Lower lobe of right lung (tissue), 2 donors: Measurements from ENCODE around the gene LDHAL6B. TPM values are rescaled to one million over a fixed set of nuclear protein-coding genes. Genes with fewer than 3 reads are reported as not detected.

Source experiments
- ATAC-seq, 2 donors: fragments of 200-7000 bp; cut with Tn5 transposase; one replicate each; pipeline ENCODE4 v1.9.1; 2020 to 2022; ENCODE audit warnings: mild to moderate bottlenecking in 2 of 2, moderate library complexity in 2 of 2
- DNase-seq: peaks from one replicate; pipeline ENCODE4 v3.0.0-alpha.2; 2020
- H3K27ac ChIP-seq: fragments of 200-600 bp; one replicate; pipeline ENCODE4 v1.8.0; 2022
- H3K27me3 ChIP-seq: fragments of 200-600 bp; one replicate; pipeline ENCODE4 v1.8.0; 2022; ENCODE audit warnings: low read depth
- H3K36me3 ChIP-seq: fragments of 200-600 bp; one replicate; pipeline ENCODE4 v1.8.0; 2022; ENCODE audit warnings: mild to moderate bottlenecking
- H3K4me1 ChIP-seq: fragments of 200-600 bp; one replicate; pipeline ENCODE4 v1.8.0; 2022
- H3K4me3 ChIP-seq: fragments of 200-600 bp; one replicate; pipeline ENCODE4 v1.8.0; 2022; ENCODE audit warnings: mild to moderate bottlenecking
- H3K9me3 ChIP-seq: fragments of 200-600 bp; one replicate; pipeline ENCODE4 v1.8.0; 2022
- intact Hi-C: fragments of 100-400 bp; cut with DNase I; formaldehyde crosslinking; loops from one replicate; pipeline ENCODE4 v1.11.0; 2022
- long read RNA-seq: library from polyadenylated mRNA; unstranded; transcript quantifications from one replicate; pipeline ENCODE4 v2.0.0, GENCODE V29; 2021
- total RNA-seq: library from RNA; stranded (reverse); fragmentation: NEBNext Ultra II Directional; extraction: Animal tissue kit (Norgen Biotek cat#: 25700); gene quantifications from one replicate; pipeline ENCODE4 v1.2.1, GENCODE V29; 2021
- TF ChIP-seq, protein P1 (sequence below): fragments of 200-600 bp; IDR thresholded peaks from one replicate; pipeline ENCODE4 v1.8.0; 2022; ENCODE audit warnings: antibody characterized with exemption, mild to moderate bottlenecking
- donor health status: DM: no; HTN: yes; CAD: no; lungs with severe emphysema.

LDHAL6B gene
- total RNA-seq: not detected
- long read RNA-seq: 0 reads

- ATAC-seq (no peak), DNase-seq (no peak)
- Histone ChIP-seq H3K36me3 (peaks cover 65% of the 10 kb centered on the region), H3K4me1 (no peaks in the 10 kb centered on the region), H3K9me3 (no peaks in the 10 kb centered on the region), H3K4me3 (no peak within 1 kb of the TSS), H3K27me3 (no peaks in the 10 kb centered on the region), H3K27ac (no peak within 1 kb of the TSS)
- TF ChIP-seq, protein P1, sequence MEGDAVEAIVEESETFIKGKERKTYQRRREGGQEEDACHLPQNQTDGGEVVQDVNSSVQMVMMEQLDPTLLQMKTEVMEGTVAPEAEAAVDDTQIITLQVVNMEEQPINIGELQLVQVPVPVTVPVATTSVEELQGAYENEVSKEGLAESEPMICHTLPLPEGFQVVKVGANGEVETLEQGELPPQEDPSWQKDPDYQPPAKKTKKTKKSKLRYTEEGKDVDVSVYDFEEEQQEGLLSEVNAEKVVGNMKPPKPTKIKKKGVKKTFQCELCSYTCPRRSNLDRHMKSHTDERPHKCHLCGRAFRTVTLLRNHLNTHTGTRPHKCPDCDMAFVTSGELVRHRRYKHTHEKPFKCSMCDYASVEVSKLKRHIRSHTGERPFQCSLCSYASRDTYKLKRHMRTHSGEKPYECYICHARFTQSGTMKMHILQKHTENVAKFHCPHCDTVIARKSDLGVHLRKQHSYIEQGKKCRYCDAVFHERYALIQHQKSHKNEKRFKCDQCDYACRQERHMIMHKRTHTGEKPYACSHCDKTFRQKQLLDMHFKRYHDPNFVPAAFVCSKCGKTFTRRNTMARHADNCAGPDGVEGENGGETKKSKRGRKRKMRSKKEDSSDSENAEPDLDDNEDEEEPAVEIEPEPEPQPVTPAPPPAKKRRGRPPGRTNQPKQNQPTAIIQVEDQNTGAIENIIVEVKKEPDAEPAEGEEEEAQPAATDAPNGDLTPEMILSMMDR: no peak
- intact Hi-C loops: no loop called here
Observed at GRCh38 chr15:59206623-59207183, at the start of gene LDHAL6B. Gene LDHAL6B (plus strand): TSS chr15:59206843. CDS start chr15:59206941, 98 bp downstream.

- no peak overlapping the region for H3K4me3 ChIP-seq
- H3K36me3 ChIP-seq: peaks cover 71% of the 10 kb centered on the region
- TF ChIP-seq, protein P1: no peak
- DNase-seq: no peak
- H3K9me3 ChIP-seq: no peaks in the 10 kb centered on the region
- no peak for ATAC-seq
- H3K27me3 ChIP-seq: no peaks in the 10 kb centered on the region
- peaks cover 8% of the 10 kb centered on the region for H3K4me1 ChIP-seq
- intact Hi-C loops: no loop called here
- no peak overlapping the region for H3K27ac ChIP-seq
Observed at GRCh38 chr15:59157396-59157795, 49.2 kb upstream of the LDHAL6B start.

DNA sequence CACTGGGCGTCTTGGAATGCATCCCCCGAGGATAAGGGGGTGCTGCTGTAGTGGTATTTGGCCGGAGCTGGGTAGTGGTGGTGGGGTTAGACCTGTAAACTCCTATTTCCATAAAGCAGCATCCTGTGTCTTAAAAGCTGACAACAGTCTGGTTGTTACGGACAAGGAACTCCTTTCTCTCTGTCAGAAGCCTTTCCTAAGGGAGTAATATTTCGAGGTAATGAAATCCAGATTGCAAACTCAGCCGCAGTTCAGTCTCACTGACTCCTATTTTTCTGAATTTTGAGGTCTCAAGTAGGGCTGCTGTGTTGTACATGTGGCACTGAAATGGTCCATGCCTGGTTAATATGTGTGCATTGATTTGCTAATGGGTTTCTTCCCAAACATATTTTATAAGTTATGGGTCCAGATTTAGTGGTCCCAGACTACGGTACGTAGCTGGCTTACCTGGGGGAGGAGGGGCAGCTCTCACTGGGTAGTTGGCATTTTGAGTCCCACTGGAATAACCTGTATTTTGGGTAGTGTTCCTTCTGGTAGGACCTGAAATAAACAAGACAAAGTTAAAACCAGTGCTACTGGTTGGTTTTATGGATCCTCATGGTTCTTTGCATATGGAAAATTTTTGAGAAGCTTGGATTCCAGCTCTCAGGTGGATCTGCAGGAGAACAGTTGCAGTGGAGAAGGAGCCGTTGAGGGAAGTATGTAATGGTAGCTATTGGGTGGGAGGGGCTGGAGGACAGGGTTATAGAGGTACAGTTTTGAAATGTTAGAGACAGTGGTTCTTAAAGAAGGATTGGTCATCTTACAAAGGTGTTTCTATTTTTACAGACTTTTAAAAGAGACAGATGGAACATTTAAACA, 48.6 kb upstream of the LDHAL6B start:
- TF ChIP-seq, protein P1: no peak
- H3K36me3 ChIP-seq: peaks cover 68% of the 10 kb centered on the region
- no peak overlapping the region for H3K27ac ChIP-seq
- no peaks in the 10 kb centered on the region for H3K9me3 ChIP-seq
- ATAC-seq (peak; percentile 6 to 66), DNase-seq (no peak)
- peaks cover 8% of the 10 kb centered on the region for H3K4me1 ChIP-seq
- H3K27me3 ChIP-seq: no peaks in the 10 kb centered on the region
- intact Hi-C loops: no loop called here
- no peak overlapping the region for H3K4me3 ChIP-seq

DNA sequence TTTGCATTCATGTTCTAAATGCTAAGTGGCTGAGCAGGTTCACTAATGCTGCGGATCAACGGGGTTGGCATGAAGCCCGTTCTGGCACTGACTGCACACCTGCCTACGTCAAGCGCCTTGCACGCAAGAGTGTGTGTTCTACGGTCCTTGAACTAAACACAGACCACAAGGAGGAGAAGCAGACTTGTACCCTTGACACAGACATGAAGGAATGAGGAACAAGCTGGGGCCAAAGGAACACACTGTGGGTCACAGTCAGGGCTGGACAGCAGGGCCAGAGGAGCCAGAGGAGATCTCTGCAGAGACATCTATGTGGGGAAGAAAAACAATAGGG, 48.0 kb upstream of the LDHAL6B start:
- no peak overlapping the region for H3K4me3 ChIP-seq
- peaks cover 8% of the 10 kb centered on the region for H3K4me1 ChIP-seq
- peaks cover 62% of the 10 kb centered on the region for H3K36me3 ChIP-seq
- ATAC-seq (peak; percentile 90 to 94), DNase-seq (peak; percentile 84)
- TF ChIP-seq, protein P1: no peak
- no peaks in the 10 kb centered on the region for H3K9me3 ChIP-seq
- H3K27me3 ChIP-seq: no peaks in the 10 kb centered on the region
- H3K27ac ChIP-seq: peak overlapping the region; percentile 36
- intact Hi-C loops: no loop called here

GRCh38 chr15:59159210-59159609, 47.4 kb upstream of the LDHAL6B start:
- TF ChIP-seq, protein P1: no peak
- Histone ChIP-seq H3K27me3 (no peaks in the 10 kb centered on the region), H3K27ac (peak overlapping the region; percentile 36), H3K4me1 (peaks cover 8% of the 10 kb centered on the region), H3K4me3 (no peak overlapping the region), H3K36me3 (peaks cover 62% of the 10 kb centered on the region), H3K9me3 (no peaks in the 10 kb centered on the region)
- DNase-seq: no peak
- intact Hi-C loops: no loop called here
- ATAC-seq: peak; percentile 5 to 8
